Measurements from ENCODE around the gene TPM2. TPM values are rescaled to one million over a fixed set of nuclear protein-coding genes. Genes with fewer than 3 reads are reported as not detected.
A peak's percentile ranks its signal among the peaks of the same experiment; 100 is the strongest.
"Not testable (repeated sequence)": the region's sequence is repeated elsewhere in the genome, so short reads cannot be mapped to it uniquely, and the experiment has no call there.

The TPM2 gene
- total RNA-seq, 1 donor from 2014 or later: 18.1 TPM

DNA sequence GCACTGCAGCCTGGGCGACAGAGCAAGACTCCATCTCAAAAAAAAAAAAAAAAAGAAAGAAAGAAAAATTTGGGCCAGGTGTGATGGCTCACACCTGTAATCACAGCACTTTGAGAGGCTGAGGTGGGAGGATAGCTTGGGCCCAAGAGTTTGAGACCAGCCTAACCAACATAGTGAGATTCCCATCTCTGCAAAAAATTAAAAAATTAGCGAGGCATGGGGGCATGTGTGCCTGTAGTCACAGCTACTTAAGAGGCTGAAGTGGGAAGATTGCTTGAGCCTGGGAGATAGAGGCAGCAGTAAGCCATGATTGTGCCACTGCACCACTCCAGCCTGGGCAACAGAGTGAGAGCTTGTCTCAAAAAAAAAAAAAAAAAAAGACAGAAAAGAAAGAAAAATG, 36.1 kb downstream of the TPM2 start:
- DNase-seq: no peak

DNA sequence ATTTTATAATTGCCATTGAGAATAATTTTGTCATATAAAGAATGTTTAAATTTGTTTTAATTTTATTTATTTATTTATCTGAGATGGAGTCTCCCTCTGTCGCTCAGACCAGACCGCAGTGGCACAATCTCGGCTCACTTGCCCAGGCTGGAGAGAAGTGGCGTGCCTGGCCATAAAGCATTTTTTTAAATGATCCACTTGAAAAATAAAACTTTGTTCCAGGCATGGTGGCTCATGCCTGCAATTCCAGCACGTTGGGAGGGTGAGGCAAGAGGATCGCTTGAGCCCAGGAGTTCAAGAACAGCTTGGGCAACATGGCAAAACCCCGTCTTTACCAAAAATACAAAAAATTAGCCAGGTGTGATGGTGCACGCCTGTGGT, 36.9 kb downstream of the TPM2 start:
- DNase-seq: no peak

DNA sequence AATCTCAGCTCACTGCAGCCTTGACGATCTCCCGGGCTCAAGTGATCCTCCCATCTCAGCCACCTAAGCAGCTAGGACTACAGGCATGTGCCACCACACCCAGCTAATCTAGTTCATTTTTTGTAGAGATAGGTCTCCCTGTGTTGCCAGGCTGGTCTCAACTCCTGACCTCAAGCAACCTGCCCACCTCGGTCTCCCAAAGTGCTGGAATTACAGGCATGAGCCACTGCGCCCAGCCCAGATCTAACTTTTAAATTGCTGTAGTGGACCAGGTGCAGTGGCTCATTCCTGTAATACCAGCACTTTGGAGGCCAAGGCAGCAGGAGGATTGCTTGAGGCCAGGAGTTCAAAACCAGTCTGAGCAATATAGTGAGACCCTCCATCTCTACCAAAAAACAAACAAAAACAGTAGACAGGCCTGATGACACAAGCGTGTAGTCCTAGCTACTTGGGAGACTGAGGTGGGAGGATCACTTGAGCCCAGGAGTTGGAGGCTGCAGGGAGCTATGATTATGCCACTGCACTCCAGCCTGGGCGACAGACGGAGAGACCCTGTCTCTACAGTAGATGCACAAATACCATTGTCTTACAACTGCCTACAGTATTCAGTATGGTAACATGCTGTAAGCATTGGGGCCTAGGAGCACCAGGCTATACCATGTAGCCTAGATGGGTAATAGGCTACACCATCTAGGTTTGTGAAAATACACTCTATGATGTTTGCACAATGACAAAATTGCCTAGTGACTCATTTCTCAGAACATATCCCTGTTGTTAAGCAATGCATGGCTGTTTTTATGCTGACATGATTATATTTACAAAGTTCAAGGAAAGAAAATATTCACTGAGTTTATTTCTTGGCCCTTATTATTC, 37.5 kb downstream of the TPM2 start:
- DNase-seq: no peak

DNA sequence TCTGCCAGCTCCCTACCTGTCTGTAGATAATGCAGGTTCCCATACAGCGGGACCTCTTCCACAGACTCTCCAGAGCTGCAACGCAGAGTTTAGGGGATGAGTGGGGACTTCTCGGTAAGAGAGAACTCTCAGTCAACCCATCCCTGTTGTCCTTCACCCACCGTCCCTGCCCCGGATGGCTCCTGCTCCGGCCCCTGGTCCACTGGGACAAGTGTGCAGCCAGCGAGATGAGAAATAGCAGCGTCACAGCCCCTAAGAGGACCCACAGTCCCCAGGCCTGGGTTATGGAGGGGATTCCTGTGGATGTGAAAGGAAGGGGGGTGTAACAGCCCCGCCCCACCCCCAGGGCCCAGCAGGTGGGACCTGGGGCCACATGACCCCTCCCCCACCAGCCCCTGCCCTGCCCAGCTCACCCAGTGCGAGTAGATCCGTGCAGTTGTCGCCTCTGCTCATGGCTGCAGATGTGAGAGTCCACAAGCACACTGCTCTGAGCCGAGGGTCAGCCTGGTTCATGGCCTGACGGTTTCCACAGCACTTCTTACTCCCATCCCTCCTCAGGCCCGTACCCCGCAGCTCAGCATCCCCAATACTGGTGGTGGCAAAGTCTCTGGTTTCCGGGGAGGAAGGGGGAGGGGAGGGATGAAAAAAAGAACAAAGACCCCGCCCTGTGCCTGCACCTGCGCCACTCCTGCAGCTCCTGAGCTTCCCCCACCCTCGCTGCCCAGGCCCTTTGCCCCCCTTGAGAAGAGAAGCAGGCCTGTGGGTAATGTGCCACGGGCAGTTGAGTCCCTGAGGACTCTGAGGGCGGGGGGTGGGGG, 39.2 kb downstream of the TPM2 start, which contains the start of gene SIT1:
SIT1 (minus strand) TSS at position 591 of the 818 bp plus-strand sequence; CDS start at position 513, 78 bp downstream.
- no peak for DNase-seq

DNA sequence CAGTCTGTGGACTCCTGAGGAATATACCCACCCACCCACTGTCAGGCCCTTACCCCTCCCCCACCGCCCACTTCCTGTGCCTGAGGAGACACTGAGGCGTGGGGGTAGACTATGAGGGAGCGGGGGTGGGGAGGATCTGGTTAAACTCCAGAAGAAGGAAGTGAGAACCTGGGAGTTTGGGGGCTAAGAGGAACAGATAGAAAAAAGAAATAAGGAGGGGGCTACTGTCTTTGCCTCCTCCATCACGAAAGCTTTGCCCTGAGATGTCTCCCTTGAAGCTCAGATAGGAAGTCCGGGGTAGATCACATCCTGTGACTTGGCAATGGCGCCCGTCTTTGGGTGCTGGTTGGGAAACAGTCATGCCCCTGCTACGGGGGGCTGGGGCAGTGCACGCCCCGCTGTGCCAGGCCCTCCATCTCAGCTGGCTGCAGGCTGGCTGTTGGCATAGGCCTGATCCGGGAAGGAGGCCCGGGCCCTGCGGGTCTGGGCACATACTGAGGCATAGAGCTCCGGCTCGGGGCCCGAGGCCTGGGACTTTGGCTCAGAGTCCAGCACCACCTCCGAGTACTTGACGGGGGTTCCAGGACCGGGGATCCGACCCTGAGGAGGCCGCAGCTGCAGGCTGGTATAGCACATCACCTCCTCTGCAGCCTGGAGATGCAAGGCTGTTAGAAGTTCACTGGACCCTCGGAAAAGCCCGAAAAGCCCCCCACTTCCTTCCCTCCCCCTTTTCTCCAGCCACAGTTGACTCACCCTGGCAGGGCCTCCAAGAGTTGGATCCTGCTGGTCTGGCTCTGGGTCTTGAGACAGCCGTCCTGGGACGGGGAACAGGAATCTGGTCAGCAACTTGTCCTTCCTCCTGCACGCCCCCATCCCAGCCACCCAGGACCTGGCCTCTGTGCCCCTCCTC, 40.0 kb downstream of the TPM2 start:
- DNase-seq: no peak

DNA sequence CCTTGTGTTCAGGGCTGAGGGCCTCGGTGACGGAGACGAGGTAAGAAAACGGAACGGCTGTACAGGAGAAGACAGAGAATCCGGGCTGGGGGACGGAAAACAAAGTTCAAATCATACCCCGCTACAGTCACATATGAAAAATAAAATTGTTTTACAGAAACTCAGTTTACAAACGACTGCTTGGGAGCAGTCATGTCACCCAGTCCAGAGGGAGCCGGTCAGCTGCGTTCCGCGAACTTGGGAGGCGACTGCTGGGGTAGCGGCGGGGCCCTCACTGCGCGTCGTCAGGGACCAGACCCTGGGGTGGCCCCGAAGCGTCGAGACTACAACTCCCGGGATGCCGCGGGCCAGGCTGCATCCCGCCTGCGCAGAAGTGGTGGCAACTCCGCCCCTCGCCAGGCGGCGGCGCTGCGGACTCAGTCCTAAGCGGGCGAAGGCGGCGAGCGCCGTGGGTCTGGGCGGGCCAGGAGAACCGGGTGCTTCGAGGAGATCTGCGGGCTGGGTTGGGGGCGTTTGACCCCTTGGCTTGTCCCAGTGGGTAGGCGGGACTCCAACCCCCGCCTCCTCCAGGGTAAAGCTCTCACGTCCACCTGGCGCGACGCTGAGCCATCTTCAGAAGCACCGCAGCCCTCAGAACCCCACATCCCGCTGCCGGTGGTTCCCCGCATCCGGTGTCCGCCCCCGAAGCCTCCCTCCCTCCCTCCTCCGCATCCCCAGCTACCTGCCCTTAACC, 43.0 kb downstream of the TPM2 start:
- DNase-seq: peak; percentile 85

DNA sequence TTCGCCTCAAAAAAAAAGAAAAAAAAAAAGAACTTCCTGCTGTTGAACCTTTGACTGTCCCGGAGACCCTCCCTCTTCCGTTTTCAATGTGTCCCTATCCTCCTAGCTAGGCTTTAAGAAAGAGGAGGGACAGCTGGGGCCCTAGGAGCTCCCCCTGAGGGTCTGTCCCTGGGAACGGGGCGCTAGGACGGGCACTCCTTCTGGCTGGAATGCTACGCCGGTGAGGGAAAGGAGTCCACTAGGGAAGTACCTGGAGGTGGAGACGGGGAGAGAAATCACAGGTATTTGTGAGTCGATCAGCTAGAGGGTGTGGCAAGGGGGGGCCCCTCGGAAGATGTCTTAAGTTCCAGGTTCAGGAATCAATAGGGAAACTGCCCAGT, 43.6 kb downstream of the TPM2 start:
- no peak for DNase-seq

DNA sequence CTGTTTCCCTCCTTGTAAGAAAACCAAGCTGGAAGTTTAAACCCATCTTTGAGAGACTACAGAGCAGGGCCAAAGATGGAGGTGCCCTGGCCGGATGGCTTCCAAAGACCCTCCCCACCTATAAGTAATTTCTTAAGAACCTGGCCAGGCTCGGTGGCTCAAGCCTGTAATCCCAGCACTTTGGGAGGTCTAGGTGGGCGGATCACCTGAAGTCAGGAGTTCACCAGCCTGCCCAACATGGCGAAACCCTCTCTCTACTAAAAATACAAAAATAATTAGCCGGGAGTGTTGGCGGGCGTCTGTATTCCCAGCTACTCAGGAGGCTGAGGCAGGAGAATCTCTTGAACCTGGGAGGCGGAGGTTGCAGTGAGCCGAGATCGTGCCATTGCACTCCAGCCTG, 44.0 kb downstream of the TPM2 start:
- DNase-seq: not testable (repeated sequence)

DNA sequence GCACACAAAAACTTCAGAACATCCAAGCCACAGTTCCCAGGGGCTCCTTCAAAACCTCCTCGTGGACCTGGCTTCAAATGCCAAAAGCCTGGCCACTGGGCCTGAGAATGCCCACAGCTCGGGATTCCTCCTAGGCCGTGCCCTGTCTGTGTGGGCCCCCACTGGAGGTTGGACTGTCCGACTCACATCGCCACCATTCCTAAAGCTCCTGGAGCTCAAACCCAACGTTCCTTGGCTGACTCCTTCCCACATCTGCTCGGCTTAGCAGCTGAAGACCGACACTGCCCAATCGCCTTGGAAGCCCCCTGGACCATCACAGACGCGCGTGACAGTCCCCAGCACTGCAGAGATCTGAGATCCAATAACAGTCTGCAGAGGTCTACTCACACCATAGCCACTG, 46.7 kb downstream of the TPM2 start:
- no peak for DNase-seq

DNA sequence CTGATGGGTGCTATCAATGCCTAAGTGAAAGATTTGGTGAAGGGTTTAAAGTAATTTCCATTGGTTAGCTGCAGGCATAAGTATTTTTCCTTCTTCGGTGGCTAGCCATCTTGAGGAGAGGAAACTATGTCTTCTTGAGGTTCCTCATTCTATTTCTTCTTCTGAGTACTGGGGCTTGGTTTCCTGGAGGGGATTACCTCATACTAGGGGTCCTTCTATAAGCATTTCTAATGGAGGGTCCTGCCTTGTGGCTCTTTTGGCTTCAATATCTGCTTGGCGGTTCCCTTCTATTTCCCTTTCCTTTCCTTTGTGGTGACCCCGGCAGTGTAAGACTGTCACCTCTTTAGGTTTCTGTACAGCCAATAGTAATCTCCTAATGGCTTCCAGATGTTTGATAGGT, 48.2 kb downstream of the TPM2 start:
- not testable (repeated sequence) for DNase-seq

DNA sequence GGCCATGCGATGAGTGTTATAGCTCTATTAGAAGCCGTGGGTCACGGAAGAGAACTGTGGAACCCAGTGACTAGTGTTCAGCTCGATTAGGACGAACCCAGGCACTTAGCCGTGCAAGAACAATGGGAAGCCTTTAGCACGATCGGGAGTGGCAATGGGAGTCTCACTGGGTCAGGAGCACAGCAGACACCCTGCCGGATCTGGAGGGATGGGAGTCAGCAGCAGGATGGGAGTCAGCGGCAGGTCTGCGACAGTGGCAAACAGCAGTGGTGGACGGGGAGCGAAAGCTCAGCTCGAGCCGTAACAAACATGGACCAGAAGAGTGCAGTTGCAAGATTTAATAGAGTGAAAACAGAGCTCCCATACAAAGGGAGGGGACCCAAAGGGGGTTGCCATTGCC, 49.3 kb downstream of the TPM2 start:
- DNase-seq: not testable (repeated sequence)

DNA sequence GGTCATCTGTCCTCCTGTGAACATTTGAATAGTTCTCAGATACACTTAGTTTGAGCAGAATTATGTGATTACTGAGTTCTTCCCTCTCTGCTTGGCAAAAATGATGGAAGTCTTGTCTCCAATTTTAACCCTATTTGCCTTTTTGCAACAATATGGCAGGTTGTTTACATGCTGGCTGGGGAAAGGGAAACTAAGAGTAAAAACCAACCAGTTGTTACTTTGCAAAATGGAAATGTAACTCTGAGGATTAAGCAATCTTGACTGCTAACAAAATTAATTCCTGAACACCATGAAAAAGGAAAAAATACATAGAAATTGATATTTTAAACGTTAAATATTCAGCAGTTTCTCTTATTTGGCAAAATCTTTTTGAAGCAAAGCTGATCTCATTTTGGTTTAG, 50.1 kb downstream of the TPM2 start:
- DNase-seq: no peak

DNA sequence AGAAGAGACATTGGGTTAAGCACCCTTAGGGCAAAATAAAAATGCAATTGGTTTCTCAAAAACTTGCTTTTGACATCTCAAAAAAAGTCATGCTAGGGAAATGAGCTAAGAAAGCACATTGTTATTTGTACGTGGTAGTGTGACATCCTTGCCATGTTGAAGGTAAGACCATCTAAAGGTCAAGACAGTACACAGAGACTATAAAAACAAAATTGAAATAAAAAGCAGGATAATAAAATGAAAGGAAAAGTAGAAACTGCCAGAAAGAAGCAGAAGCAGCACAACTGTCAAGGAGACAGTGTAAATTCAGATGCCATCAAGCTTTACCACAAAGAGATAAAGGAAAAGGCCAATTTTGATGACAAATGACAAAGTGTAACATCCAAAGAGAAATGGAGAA, 50.5 kb downstream of the TPM2 start:
- not testable (repeated sequence) for DNase-seq

DNA sequence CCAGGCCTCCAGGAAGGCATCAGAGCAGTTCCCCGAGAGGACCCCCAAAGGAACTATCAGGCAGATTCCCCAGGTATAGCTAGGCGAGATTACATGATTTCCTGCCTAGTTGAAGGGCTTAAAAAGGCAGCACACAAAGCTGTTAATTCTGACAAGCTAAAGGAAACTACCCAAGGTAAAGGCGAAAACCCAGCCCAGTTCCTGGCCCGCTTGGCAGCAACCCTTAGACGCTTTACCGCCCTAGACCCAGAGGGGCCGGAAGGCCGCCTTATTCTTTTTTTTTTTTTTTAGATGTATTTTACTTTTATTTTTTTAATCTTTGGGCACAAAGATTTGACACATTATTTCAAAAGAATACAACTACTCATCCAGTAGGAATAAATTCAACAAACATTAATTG, 51.0 kb downstream of the TPM2 start:
- DNase-seq: not testable (repeated sequence)

DNA sequence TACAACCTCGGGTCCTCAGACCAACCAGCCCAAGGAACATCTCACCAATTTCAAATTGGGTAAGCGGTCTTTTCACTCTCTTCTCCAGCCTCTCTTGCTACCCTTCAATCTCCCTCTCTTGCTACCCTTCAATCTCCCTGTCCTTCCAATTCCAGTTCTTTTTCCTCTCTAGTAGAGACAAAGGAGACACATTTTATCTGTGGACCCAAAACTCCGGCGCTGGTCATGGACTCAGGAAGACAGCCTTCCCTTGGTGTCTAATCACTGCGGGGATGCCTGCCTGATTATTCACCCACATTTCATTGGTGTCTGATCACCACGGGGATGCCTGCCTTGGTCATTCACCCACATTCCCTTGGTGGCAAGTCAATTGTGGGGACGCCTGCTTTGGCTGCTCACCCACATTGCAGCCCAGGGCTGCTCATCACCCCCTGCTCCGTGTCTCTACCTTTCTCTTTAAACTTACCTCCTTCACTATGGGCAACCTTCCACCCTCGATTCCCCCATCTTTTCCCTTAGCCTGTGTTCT, 52.2 kb downstream of the TPM2 start:
- not testable (repeated sequence) for DNase-seq

DNA sequence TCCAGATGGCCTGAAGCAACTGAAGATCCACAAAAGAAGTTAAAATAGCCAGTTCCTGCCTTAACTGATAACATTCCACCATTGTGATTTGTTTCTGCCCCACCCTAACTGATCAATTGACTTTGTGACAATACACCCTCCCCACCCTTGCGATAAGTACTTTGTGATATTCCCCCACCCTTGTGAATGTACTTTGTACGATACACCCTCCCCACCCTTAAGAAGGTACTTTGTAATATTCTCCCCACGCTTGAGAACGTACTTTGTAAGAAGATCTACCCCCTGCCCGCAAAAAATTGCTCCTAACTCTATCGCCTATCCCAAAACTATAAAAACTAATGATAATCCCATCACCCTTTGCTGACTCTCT, 52.9 kb downstream of the TPM2 start:
- DNase-seq: not testable (repeated sequence)

DNA sequence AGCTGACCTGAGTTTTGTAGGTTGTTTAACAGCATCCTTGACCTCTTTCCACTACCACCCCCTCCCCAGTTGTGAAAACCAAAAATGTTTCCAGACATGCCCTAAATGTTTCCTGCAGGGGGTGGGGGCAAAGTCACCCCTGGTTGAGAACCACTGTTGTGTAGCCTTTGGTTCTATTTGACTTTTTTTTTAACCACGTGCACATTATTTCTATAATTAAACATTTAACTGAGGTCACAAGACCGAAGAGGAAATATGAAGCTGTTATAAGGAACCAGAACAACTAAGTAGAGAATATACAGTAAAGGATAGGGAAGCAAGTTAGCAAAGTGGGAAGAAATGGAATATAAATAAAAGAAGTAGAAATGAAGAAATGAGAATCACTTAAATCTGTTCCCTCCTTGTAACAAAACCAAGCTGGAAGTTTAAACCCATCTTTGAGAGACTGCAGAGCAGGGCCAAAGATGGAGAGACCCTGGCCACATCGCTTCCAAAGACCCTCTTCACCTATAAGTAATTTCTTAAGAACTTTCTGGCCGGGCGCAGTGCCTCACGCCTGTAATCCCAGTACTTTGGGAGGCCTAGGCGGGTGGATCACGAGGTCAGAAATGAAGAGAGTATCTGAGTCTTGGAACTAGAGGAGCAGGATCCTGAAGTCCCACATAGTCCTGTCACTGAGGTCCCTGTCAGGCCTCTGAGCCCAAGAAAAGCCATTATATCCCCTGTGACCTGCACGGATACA, 53.4 kb downstream of the TPM2 start:
- no peak for DNase-seq

DNA sequence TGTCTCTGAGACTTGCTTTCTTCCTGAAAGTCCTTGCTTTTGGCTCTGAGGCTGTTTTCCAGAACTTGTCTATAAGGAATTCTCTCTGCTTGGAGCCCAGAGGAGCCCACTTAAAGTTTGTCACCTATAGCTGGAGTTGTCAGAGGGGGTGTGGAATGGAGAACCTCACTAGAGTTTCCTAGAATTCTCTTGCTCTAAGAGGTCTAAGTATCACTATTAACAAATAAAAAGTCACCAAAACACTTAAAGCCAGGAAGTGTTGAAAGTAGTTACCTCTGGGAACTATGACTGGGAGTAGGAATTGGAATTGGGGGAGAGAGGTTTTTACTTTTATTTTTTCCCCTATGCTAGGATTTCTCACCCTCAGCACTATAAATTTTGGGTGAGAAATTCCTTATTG, 54.0 kb downstream of the TPM2 start:
- no peak for DNase-seq
